SK-N-SH treated with all-trans-retinoic acid at 6 μM for 48 hours (cell line): ENCODE results near the gene PTPRF.

Source experiments
- ATAC-seq: fragments of 200-7000 bp; cut with Tn5 transposase; 3 replicates; pipeline ENCODE4 v1.9.1; 2020; ENCODE audit warnings: mild to moderate bottlenecking, moderate library complexity
- ARNTL ChIP-seq: fragments of 450-650 bp; formaldehyde crosslinking; IDR thresholded peaks from 2 replicates; pipeline ENCODE4 v1.5.0; 2020; ENCODE audit warnings: low read depth, mild to moderate bottlenecking, moderate library complexity, borderline replicate concordance
- BACH2 ChIP-seq: fragments of 250-450 bp; sonication (Bioruptor Pico); IDR thresholded peaks from 2 replicates; pipeline ENCODE4 v1.9.0; 2021; ENCODE audit warnings: mild to moderate bottlenecking, borderline replicate concordance
- CSDC2 ChIP-seq: fragments of 250-450 bp; sonication (Bioruptor Pico); IDR thresholded peaks from 2 replicates; pipeline ENCODE4 v1.5.0; 2020; ENCODE audit warnings: mild to moderate bottlenecking, moderate library complexity
- ESRRG ChIP-seq: fragments of 250-450 bp; sonication (Bioruptor Pico); IDR thresholded peaks from 2 replicates; pipeline ENCODE4 v1.6.1; 2021; ENCODE audit warnings: mild to moderate bottlenecking
- GLIS3 ChIP-seq: fragments of 250-450 bp; sonication (Bioruptor Pico); IDR thresholded peaks from 2 replicates; pipeline ENCODE4 v1.5.0; 2020; ENCODE audit warnings: mild to moderate bottlenecking, moderate library complexity
- ISL1 ChIP-seq: fragments of 250-450 bp; sonication (Bioruptor Pico); IDR thresholded peaks from 2 replicates; pipeline ENCODE4 v2.1.2; 2022; ENCODE audit warnings: mild to moderate bottlenecking, moderate library complexity
- OSR1 ChIP-seq: fragments of 250-450 bp; sonication (Bioruptor Pico); IDR thresholded peaks from 2 replicates; pipeline ENCODE4 v1.8.0; 2022; ENCODE audit warnings: moderate library complexity, mild to moderate bottlenecking, inconsistent platforms
- PPARA ChIP-seq: fragments of 250-450 bp; sonication (Bioruptor Pico); IDR thresholded peaks from 2 replicates; pipeline ENCODE4 v1.5.0; 2020; ENCODE audit warnings: mild to moderate bottlenecking, borderline replicate concordance
- RARB ChIP-seq: fragments of 250-450 bp; sonication (Bioruptor Pico); IDR thresholded peaks from 2 replicates; pipeline ENCODE4 v1.8.0; 2021; ENCODE audit warnings: mild to moderate bottlenecking, moderate library complexity
- SNAI2 ChIP-seq: fragments of 250-450 bp; sonication (Bioruptor Pico); IDR thresholded peaks from 2 replicates; pipeline ENCODE4 v1.5.0; 2020; ENCODE audit warnings: mild to moderate bottlenecking, moderate library complexity
- TCF4 ChIP-seq: fragments of 250-450 bp; sonication (Bioruptor Pico); IDR thresholded peaks from 2 replicates; pipeline ENCODE4 v1.8.0; 2021; ENCODE audit warnings: mild to moderate bottlenecking, moderate library complexity, borderline replicate concordance
- TOX ChIP-seq: fragments of 250-450 bp; sonication (Bioruptor Pico); IDR thresholded peaks from 2 replicates; pipeline ENCODE4 v1.8.0; 2021; ENCODE audit warnings: mild to moderate bottlenecking, moderate library complexity, borderline replicate concordance
- ZC3H10 ChIP-seq: fragments of 250-450 bp; sonication (Bioruptor Pico); IDR thresholded peaks from 2 replicates; pipeline ENCODE4 v1.5.1; 2021; ENCODE audit warnings: mild to moderate bottlenecking, moderate library complexity
- ZFP30 ChIP-seq: fragments of 450-650 bp; formaldehyde crosslinking; IDR thresholded peaks from 2 replicates; pipeline ENCODE4 v1.5.0; 2022; ENCODE audit warnings: mild to moderate bottlenecking, moderate library complexity
- ZNF565 ChIP-seq: fragments of 450-650 bp; formaldehyde crosslinking; conservative IDR thresholded peaks from 2 replicates; pipeline ENCODE4 v1.5.0; 2020; ENCODE audit warnings: low read depth, mild to moderate bottlenecking, moderate library complexity
- ZNF70 ChIP-seq: fragments of 450-650 bp; formaldehyde crosslinking; IDR thresholded peaks from 2 replicates; pipeline ENCODE4 v1.5.0; 2020; ENCODE audit warnings: mild to moderate bottlenecking, moderate library complexity
- TF ChIP-seq, protein P1 (sequence below): fragments of 250-450 bp; sonication (Bioruptor Pico); IDR thresholded peaks from 2 replicates; pipeline ENCODE4 v1.5.1; 2021; ENCODE audit warnings: mild to moderate bottlenecking, moderate library complexity
- TF ChIP-seq, protein P2 (sequence below): fragments of 250-450 bp; sonication (Bioruptor Pico); IDR thresholded peaks from 2 replicates; pipeline ENCODE4 v1.8.0; 2021; ENCODE audit warnings: low read depth, mild to moderate bottlenecking, moderate library complexity, borderline replicate concordance
- TF ChIP-seq, protein P3 (sequence below): fragments of 250-450 bp; sonication (Bioruptor Pico); IDR thresholded peaks from 2 replicates; pipeline ENCODE4 v1.5.0; 2020; ENCODE audit warnings: mild to moderate bottlenecking, moderate library complexity
- TF ChIP-seq, protein P4 (sequence below): fragments of 250-450 bp; sonication (Bioruptor Pico); IDR thresholded peaks from 2 replicates; pipeline ENCODE4 v1.8.0; 2020; ENCODE audit warnings: mild to moderate bottlenecking, moderate library complexity, borderline replicate concordance
- TF ChIP-seq, protein P5 (sequence below): fragments of 250-450 bp; sonication (Bioruptor Pico); IDR thresholded peaks from 2 replicates; pipeline ENCODE4 v1.5.1; 2020; ENCODE audit warnings: low read depth, mild to moderate bottlenecking, moderate library complexity

PTPRF gene

DNA sequence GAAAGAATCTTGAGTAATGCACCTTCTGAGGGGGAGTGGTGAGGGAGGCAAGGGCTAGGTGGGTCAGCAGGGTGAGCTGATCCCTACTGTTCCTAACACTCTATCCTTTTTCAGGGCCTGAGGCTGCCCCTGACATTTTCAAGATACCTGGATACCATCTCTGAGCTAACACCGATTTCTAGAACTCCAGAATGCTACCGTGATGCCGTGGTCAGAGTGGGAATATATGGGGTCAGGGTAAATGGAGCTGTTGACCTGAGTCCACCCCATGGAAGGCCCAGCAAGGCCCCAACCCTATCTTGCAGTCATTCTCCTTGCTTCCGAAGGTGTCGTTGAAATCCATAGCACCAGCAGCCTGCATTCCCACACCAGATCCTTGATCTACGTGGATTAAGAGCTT is 18.0 kb upstream of the PTPRF start:
- ATAC-seq, result no peak
- TF ChIP-seq, protein P1, sequence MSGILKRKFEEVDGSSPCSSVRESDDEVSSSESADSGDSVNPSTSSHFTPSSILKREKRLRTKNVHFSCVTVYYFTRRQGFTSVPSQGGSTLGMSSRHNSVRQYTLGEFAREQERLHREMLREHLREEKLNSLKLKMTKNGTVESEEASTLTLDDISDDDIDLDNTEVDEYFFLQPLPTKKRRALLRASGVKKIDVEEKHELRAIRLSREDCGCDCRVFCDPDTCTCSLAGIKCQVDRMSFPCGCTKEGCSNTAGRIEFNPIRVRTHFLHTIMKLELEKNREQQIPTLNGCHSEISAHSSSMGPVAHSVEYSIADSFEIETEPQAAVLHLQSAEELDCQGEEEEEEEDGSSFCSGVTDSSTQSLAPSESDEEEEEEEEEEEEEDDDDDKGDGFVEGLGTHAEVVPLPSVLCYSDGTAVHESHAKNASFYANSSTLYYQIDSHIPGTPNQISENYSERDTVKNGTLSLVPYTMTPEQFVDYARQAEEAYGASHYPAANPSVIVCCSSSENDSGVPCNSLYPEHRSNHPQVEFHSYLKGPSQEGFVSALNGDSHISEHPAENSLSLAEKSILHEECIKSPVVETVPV (CRISPR knock-in tag), result no peak
- TF ChIP-seq, protein P2, sequence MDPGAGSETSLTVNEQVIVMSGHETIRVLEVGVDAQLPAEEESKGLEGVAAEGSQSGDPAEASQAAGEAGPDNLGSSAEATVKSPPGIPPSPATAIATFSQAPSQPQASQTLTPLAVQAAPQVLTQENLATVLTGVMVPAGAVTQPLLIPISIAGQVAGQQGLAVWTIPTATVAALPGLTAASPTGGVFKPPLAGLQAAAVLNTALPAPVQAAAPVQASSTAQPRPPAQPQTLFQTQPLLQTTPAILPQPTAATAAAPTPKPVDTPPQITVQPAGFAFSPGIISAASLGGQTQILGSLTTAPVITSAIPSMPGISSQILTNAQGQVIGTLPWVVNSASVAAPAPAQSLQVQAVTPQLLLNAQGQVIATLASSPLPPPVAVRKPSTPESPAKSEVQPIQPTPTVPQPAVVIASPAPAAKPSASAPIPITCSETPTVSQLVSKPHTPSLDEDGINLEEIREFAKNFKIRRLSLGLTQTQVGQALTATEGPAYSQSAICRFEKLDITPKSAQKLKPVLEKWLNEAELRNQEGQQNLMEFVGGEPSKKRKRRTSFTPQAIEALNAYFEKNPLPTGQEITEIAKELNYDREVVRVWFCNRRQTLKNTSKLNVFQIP (CRISPR knock-in tag), result no peak
- TF ChIP-seq BACH2 (CRISPR knock-in tag), result no peak
- TF ChIP-seq RARB (CRISPR knock-in tag), result no peak
- TF ChIP-seq, all 23 proteins: peak for 0

DNA sequence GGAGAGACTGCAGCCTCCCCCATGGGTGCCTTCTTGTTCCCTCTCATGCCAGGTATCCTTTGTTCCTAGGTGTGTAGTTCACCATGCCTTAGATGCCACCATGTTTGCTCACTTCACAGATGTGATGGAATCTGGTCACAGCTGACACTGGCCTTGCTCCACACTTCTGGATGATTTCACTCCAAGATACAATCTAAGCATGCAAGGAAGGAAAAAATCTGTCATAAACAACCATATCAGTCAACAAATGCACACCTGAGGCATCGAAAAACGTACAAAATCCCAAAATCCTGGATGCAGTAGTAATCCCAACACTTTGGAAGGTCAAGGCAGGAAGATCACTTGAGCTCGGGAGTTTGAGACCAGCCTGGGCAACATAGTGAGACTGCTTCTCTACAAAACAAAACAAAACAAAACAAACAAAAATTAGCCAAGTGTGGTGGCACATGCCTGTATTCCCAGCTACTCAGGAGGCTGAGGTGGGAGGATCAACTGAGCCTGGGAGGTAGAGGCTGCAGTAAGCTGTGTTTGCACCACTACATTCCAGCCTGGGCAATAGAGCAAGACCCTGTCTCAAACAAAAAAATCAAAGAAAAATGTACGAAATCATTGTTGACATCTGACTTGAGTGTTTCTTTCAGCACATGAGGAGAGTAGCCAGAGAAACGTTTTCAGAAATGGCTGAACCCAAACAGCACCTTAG is 17.1 kb upstream of the PTPRF start:
- no peak for TF ChIP-seq ISL1 (CRISPR knock-in tag)
- no peak for TF ChIP-seq SNAI2 (CRISPR knock-in tag)
- no peak for TF ChIP-seq GLIS3 (CRISPR knock-in tag)
- no peak for ATAC-seq

DNA sequence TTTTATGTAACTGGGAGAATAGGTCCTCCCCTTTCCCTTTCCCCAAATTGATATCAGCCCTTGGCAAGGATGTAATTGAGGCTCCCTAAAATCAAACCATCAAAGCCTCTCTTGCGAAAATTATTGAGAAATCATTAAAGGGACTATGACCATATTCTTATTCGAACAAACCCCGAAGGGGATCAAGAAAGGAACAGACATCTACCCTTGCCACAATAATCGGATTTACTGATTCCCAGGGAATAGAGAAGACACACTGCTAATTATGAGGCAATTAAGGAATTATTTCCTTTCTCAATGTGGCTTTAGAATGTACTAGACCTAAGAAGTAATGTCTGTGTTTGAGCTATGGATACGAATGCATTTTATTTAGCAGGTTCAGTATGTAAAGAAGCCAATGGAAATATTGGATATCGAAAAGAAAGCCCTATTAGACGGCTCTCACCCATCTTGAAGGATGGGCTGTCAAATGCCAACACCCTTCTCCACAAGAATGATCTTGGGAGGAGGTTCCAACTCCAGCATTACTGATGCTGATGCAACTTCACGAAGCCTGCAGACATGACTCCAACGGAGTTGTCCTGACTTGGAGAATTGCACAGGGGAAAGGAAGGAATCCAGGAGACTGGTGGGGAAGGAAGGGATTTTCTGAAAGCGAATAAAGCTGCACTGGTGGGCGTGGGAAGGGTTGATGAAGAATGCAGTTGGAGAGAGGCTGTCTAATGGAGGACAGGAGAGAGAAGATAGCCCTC is 11.6 kb upstream of the PTPRF start:
- ATAC-seq, result no peak
- TF ChIP-seq PPARA (CRISPR knock-in tag) (no peak), TCF4 (CRISPR knock-in tag) (no peak), SNAI2 (CRISPR knock-in tag) (no peak), TOX (no peak), OSR1 (no peak), ZNF565 (CRISPR knock-in tag) (no peak), ARNTL (no peak), ZFP30 (CRISPR knock-in tag) (no peak), CSDC2 (CRISPR knock-in tag) (no peak), ESRRG (CRISPR knock-in tag) (no peak), ZC3H10 (CRISPR knock-in tag) (no peak), ZNF70 (no peak), GLIS3 (CRISPR knock-in tag) (no peak), BACH2 (CRISPR knock-in tag) (no peak), RARB (CRISPR knock-in tag) (no peak)
- TF ChIP-seq, protein P3, sequence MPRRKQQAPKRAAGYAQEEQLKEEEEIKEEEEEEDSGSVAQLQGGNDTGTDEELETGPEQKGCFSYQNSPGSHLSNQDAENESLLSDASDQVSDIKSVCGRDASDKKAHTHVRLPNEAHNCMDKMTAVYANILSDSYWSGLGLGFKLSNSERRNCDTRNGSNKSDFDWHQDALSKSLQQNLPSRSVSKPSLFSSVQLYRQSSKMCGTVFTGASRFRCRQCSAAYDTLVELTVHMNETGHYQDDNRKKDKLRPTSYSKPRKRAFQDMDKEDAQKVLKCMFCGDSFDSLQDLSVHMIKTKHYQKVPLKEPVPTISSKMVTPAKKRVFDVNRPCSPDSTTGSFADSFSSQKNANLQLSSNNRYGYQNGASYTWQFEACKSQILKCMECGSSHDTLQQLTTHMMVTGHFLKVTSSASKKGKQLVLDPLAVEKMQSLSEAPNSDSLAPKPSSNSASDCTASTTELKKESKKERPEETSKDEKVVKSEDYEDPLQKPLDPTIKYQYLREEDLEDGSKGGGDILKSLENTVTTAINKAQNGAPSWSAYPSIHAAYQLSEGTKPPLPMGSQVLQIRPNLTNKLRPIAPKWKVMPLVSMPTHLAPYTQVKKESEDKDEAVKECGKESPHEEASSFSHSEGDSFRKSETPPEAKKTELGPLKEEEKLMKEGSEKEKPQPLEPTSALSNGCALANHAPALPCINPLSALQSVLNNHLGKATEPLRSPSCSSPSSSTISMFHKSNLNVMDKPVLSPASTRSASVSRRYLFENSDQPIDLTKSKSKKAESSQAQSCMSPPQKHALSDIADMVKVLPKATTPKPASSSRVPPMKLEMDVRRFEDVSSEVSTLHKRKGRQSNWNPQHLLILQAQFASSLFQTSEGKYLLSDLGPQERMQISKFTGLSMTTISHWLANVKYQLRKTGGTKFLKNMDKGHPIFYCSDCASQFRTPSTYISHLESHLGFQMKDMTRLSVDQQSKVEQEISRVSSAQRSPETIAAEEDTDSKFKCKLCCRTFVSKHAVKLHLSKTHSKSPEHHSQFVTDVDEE (CRISPR knock-in tag), result no peak
- TF ChIP-seq, protein P4, sequence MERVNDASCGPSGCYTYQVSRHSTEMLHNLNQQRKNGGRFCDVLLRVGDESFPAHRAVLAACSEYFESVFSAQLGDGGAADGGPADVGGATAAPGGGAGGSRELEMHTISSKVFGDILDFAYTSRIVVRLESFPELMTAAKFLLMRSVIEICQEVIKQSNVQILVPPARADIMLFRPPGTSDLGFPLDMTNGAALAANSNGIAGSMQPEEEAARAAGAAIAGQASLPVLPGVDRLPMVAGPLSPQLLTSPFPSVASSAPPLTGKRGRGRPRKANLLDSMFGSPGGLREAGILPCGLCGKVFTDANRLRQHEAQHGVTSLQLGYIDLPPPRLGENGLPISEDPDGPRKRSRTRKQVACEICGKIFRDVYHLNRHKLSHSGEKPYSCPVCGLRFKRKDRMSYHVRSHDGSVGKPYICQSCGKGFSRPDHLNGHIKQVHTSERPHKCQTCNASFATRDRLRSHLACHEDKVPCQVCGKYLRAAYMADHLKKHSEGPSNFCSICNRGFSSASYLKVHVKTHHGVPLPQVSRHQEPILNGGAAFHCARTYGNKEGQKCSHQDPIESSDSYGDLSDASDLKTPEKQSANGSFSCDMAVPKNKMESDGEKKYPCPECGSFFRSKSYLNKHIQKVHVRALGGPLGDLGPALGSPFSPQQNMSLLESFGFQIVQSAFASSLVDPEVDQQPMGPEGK (CRISPR knock-in tag), result no peak
- TF ChIP-seq, protein P1 (CRISPR knock-in tag), result no peak
- TF ChIP-seq, protein P5, sequence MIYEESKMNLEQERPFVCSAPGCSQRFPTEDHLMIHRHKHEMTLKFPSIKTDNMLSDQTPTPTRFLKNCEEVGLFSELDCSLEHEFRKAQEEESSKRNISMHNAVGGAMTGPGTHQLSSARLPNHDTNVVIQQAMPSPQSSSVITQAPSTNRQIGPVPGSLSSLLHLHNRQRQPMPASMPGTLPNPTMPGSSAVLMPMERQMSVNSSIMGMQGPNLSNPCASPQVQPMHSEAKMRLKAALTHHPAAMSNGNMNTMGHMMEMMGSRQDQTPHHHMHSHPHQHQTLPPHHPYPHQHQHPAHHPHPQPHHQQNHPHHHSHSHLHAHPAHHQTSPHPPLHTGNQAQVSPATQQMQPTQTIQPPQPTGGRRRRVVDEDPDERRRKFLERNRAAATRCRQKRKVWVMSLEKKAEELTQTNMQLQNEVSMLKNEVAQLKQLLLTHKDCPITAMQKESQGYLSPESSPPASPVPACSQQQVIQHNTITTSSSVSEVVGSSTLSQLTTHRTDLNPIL (CRISPR knock-in tag), result no peak
